A673 (cell line): ENCODE results near the gene MRPS33. TPM values are rescaled to one million over a fixed set of nuclear protein-coding genes. Genes with fewer than 3 reads are reported as not detected.

Experiments used
- BruUV-seq: library from RNA; stranded (reverse); fragments of 400-500 nt; replicated peaks from 2 replicates; lab custom pipeline; 2021; lab: Mats Ljungman, UMichigan
- CTCF ChIA-PET: fragments of 300-600 bp; sonication (Branson Sonifier 250); formaldehyde crosslinking; loops from one replicate; lab custom pipeline; 2022; ENCODE audit warnings: antibody characterized with exemption; lab: Charles Lee
- POLR2A ChIA-PET: fragments of 300-600 bp; sonication (Branson Sonifier 250); formaldehyde crosslinking; loops from one replicate; lab custom pipeline; 2022; ENCODE audit warnings: antibody characterized with exemption; ENCODE audit not compliant: low non-redundant PET; lab: Charles Lee
- DNase-seq: peaks from one replicate; pipeline ENCODE4 v3.0.0-alpha.2; 2015; ENCODE audit warnings: low spot score
- H3K27ac ChIP-seq: fragments of 200-600 bp; sonication (generic); 2 replicates; pipeline ENCODE4 v1.5.1; 2016; ENCODE audit warnings: mixed run types, low read depth, mild to moderate bottlenecking, mixed read lengths, antibody characterized with exemption, low read length; ENCODE audit not compliant: poor library complexity, severe bottlenecking
- H3K27me3 ChIP-seq: fragments of 200-600 bp; sonication (generic); replicated peaks from 2 replicates; pipeline ENCODE4 v1.6.1; 2017; ENCODE audit warnings: mixed run types, low read depth, mild to moderate bottlenecking, mixed read lengths, antibody characterized with exemption, low read length; ENCODE audit not compliant: insufficient read depth, poor library complexity
- H3K36me3 ChIP-seq: fragments of 200-600 bp; sonication (generic); 2 replicates; pipeline ENCODE4 v1.6.1; 2016; ENCODE audit warnings: mixed run types, mild to moderate bottlenecking, mixed read lengths, antibody characterized with exemption, low read length; ENCODE audit not compliant: insufficient read depth, poor library complexity, severe bottlenecking
- H3K4me1 ChIP-seq: fragments of 200-600 bp; sonication (generic); 2 replicates; pipeline ENCODE4 v1.6.1; 2017; ENCODE audit warnings: mixed run types, mild to moderate bottlenecking, mixed read lengths, antibody characterized with exemption, low read length; ENCODE audit not compliant: insufficient read depth, poor library complexity, severe bottlenecking
- H3K4me3 ChIP-seq: fragments of 200-600 bp; sonication (generic); 2 replicates; pipeline ENCODE4 v1.5.1; 2016; ENCODE audit warnings: low read depth, mixed run types, mild to moderate bottlenecking, mixed read lengths, low read length; ENCODE audit not compliant: poor library complexity, severe bottlenecking
- H3K9me3 ChIP-seq: fragments of 200-600 bp; sonication (generic); 2 replicates; pipeline ENCODE4 v1.6.1; 2016; ENCODE audit warnings: mixed run types, low read depth, mild to moderate bottlenecking, mixed read lengths, antibody characterized with exemption, low read length; ENCODE audit not compliant: poor library complexity, severe bottlenecking
- CTCF ChIP-seq: fragments of 300-800, 200-600 bp; sonication (generic); conservative IDR thresholded peaks from 2 replicates; pipeline ENCODE4 v1.5.1; 2017; ENCODE audit warnings: low read depth, mild to moderate bottlenecking, antibody characterized with exemption, low read length, moderate library complexity, mixed read lengths
- EZH2 ChIP-seq: fragments of 200-600 bp; sonication (generic); IDR thresholded peaks from 2 replicates; pipeline ENCODE4 v1.6.1; 2017; ENCODE audit warnings: borderline replicate concordance, low read depth, mild to moderate bottlenecking, mixed read lengths, antibody characterized with exemption, low read length; ENCODE audit not compliant: poor library complexity, severe bottlenecking
- intact Hi-C: fragments of 100-400 bp; cut with micrococcal nuclease; formaldehyde crosslinking; loops from one replicate; pipeline ENCODE4 v1.10.0; 2022; ENCODE audit not compliant: unreplicated experiment
- total RNA-seq: library from RNA; stranded (reverse); gene quantifications from 2 replicates; pipeline ENCODE4 v1.2.3, GENCODE V29; 2021

Gene MRPS33
- total RNA-seq, 1 experiment from 2014 or later, result 66.0 TPM

GRCh38 chr7:140998715-140999114 is 16.0 kb downstream of the MRPS33 start:
- ChIA-PET CTCF (no interaction called here), POLR2A (no interaction called here)
- Histone ChIP-seq H3K4me3 (no peak overlapping the region), H3K36me3 (no peaks in the 10 kb centered on the region), H3K4me1 (no peaks in the 10 kb centered on the region), H3K9me3 (no peaks in the 10 kb centered on the region), H3K27me3 (no peaks in the 10 kb centered on the region), H3K27ac (no peak overlapping the region)
- DNase-seq, result no peak
- BruUV-seq, result no TSS peak
- TF ChIP-seq EZH2 (no peak), CTCF (no peak)
- intact Hi-C loops, result no loop called here

GRCh38 chr7:140992422-140992821 is 22.3 kb downstream of the MRPS33 start:
- H3K4me3 ChIP-seq, result no peak overlapping the region

GRCh38 chr7:140990193-140990962 is 24.4 kb downstream of the MRPS33 start:
- intact Hi-C loops, result no loop called here
- no peak overlapping the region for H3K4me3 ChIP-seq
- no peaks in the 10 kb centered on the region for H3K27me3 ChIP-seq
- H3K36me3 ChIP-seq, result no peaks in the 10 kb centered on the region
- no peaks in the 10 kb centered on the region for H3K9me3 ChIP-seq
- TF ChIP-seq EZH2 (no peak), CTCF (no peak)
- H3K27ac ChIP-seq, result no peak overlapping the region
- POLR2A ChIA-PET, result no interaction called here
- DNase-seq, result no peak
- no TSS peak for BruUV-seq
- CTCF ChIA-PET, result no interaction called here
- no peaks in the 10 kb centered on the region for H3K4me1 ChIP-seq

More at GRCh38 chr7:140992422-140992821, 22.3 kb downstream of the MRPS33 start:
- Histone ChIP-seq H3K9me3 (no peaks in the 10 kb centered on the region), H3K27me3 (no peaks in the 10 kb centered on the region), H3K36me3 (no peaks in the 10 kb centered on the region), H3K27ac (no peak overlapping the region), H3K4me1 (no peaks in the 10 kb centered on the region)
- TF ChIP-seq CTCF, result no peak
- TF ChIP-seq EZH2, result no peak
- intact Hi-C loops, result no loop called here
- CTCF ChIA-PET, result no interaction called here
- DNase-seq, result no peak
- POLR2A ChIA-PET, result no interaction called here
- BruUV-seq, result no TSS peak
